Measurements from ENCODE around the gene CIRBP.
"Not testable (repeated sequence)": the region's sequence is repeated elsewhere in the genome, so short reads cannot be mapped to it uniquely, and the experiment has no call there.

CIRBP gene

DNA sequence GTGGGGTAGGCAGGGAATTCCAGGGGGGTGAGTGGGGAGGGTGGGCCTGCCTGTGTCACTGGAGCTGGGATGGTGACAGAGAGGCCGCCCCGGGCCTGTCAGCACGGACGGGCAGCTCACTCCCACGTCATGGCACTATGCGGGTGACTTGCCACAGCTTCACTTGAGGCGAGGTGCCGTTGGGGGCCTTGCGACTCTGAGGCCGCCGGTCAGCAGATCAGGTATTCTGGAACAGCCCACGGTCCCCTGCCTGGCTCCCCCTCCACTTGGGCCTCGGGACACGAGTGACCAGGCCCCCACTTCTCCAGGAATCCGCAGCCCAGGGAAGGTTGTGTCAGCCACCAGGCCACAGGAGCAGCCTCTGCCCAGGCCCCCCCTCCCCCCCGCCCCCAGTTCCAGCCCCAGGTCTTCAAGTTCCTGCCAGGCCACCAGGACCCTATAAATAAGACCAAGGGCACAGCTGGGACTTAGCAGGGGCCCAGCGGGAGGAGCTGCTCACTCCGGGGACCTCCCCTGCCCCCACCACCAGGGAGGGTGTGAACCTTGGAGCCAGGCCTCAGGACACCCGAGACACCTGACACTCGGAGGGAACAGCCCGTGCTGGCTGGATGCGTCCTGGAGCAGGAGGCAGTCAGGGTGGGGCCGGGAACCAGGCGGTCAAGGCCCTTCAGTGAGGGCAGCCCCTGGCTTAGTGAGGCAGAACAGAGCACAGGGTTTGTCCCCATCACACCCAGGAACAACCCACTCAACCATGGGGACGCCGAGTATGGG, 23.5 kb upstream of the CIRBP start:
- no peak for DNase-seq

DNA sequence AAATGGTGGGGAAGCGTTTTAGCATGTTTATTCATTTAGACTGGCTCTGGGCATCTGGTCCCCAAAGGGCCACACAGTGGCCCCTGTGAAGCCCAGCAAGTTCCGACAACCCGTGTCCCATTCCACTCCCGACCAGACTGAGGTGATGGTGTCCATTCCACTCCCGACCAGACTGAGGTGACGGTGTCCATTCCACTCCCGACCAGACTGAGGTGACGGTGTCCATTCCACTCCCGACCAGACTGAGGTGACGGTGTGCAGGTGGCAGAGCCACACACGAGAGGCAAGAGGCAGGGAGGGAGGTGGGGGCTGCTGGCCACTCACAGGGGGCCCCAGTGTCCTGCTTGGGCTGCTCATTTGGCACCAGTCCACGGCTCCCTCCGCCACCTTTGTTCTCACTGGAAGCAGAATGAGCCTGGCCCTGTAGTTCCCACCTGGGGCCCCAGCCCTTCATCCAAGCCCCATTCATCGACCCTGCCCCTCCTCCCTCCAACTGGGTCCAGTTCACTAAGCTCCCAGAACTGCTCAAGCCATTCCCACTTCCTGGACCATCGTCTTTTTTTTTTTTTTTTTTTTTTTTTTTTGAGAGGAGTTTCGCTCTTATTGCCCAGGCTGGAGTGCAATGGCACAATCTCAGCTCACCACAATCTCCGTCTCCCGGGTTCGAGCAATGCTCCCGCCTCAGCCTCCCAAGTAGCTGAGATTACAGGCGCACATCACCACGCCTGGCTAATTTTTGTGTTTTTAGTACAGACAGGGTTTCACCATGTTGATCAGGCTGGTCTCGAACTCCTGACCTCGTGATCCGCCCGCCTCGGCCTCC, 22.7 kb upstream of the CIRBP start:
- DNase-seq, result not testable (repeated sequence)

DNA sequence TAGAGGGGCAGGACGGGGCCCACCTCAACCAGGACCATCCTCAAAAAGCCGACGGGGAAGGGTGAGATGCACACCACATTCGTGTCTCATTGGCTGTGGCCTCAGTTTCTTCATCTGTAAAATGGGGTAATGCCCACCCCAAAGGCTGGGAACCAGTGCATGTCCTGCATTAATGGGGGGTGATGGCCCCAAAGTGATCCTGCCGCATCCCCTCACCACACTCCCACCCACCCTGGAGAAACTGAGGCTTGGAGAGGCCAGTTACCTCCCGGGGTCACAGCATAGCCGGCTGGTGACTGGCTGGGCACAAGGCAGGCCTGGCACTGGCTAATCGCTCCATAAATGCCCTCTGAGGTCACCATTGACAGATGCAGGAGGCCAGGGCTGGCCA, 21.4 kb upstream of the CIRBP start:
- no peak for DNase-seq

DNA sequence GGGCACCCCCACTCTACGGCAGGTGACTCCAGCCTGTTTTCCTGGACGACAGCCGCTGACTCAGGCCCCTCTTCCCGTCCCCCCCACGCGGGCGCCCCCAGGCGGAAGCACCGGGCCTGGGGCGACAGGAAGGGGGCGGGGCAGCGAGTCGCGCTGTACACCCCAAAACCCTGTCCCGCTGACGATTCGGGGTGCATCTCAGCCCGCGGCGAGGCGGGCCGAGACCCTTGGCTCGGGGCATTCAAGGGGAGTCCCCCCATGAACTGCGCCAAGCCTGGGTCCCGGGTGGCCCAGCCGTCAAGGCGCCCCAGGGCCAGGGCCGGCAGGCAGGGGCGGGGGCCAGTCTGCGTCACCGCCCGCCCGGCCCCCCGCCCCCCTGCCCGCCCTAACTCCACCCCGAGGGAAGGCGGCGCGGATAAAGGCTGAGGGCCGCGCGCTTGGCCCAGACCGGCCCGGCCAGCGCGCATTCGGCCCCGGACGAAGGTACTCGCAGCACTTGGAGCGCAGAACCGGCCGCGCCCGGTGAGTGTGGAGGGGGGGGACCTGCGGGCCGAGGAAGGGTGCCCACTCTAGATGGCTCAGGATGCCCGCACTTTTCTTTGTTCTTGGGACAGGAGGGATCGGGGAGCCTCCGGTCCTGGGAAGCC, 20.9 kb upstream of the CIRBP start, which contains the start of gene MIDN:
TSS of gene MIDN (plus strand) at position 445 of the 647 bp plus-strand sequence. CDS start 1,714 bp downstream, outside the sequence.
- peak; percentile 80 for DNase-seq

DNA sequence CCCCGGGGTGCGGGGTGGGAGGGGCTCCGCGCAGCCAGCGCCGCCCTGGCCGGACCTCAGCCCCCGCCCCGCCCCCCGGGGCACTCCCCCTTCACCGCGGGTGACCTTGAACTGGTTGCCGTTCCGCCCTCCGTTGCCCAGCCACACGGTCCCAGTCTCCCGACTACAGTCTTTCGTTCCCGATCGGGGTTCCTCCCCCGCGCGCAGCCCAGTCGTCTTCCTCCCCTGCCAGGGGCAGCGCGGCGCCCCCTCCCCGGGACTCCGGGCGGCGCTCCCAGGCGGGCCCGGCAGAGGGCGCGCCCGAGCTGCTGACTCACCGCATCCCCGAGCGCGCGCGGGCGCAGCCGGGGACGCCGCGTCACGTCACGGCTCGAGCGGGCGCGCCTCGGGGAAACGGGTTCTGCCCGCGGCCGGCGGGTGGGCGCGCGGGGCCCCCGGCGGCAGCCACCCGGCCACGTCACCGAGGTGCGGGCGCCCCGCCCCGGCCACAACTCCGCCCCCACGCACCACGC, 20.3 kb upstream of the CIRBP start:
- peak; percentile 81 for DNase-seq

DNA sequence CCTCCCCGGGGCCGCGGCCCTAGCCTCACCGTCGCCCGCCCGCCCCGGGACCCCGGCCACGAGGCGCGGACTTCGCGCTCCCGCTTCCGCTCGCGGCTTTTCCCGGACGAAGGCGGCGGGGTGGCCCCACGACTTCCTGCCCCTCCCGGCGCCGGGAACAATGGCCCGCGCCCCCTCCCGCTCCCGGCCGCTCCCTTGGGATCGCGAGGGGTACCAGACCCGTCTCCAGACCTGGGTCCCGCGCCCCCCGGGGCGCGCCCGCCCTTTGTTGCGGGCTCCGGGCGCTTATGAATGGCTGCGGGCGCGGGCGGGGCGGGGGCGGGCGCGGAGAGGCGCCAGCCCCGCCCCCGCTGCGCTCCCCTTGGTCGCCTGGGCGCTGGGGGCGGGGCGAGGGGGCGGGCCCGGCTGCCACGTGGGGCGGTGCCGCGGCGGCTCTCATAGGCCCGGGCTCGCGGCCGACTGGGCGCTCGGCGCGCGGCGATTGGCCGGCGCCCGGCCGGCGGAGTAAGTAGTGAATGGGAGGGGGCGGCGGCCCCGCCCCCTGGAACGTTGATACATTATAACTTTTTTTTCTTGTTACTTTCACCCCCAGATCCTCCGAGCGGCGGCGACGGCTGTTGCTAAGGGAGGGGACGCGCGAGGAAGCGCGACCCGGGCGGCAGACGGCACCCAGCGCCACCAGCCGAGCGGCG, 19.7 kb upstream of the CIRBP start:
- peak; percentile 93 for DNase-seq

DNA sequence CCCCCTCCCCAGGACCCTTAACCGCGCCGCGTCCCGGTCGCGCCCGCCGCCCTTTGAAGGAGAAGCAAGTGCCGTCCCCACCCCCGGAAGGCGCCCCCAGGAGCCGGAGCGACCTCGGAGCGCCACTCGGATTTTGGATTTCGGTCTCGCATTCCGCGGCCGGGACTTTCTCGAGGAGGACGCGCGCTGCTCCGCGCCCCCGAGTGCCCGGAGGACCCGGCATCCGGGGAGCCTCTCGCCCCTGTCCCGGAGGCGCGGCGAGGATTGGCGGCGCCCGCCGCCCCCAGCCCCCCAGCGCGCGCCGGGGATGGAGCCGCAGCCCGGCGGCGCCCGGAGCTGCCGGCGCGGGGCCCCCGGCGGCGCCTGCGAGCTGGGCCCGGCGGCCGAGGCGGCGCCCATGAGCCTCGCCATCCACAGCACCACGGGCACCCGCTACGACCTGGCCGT, 19.1 kb upstream of the CIRBP start:
- DNase-seq, result no peak

DNA sequence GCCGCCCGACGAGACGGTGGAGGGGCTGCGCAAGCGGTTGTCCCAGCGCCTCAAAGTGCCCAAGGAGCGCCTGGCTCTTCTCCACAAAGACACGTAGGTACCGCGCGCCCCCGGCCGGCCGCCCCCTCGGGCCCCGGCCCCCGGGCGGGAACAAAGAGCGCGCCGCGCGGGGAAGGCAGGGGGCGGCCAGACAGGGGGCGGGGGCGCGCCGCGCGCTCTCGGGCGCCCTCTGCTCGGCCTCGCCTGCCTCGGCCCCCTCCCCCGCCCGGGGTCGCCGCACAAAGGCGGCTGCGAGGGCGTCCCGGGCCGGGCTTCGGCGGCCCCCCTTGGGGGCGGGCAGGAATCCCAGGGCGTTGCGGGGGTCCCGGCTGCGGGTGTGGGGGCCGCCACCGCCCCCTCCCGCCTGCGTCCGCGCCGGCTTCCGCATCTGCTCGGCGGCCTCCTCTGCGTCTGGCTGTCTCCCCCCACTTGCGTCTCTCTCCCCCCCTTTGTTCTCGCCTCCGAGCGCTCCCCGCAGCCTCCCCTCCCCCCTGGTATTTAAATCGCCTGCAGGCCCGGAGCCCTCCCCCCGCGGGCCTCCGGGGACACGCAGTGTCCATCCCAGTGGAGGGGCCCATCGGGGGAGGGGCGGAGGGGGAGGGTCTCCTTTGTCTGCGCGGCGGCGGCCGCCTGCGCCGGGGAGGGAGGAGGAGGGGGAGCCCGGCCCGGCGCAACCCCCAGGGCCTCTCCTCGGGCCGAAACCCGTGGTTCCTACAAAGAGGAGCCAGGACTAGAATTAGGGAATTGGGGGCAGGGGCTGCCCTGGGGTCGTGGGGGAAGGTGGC, 18.5 kb upstream of the CIRBP start:
- DNase-seq, result peak; percentile 56

DNA sequence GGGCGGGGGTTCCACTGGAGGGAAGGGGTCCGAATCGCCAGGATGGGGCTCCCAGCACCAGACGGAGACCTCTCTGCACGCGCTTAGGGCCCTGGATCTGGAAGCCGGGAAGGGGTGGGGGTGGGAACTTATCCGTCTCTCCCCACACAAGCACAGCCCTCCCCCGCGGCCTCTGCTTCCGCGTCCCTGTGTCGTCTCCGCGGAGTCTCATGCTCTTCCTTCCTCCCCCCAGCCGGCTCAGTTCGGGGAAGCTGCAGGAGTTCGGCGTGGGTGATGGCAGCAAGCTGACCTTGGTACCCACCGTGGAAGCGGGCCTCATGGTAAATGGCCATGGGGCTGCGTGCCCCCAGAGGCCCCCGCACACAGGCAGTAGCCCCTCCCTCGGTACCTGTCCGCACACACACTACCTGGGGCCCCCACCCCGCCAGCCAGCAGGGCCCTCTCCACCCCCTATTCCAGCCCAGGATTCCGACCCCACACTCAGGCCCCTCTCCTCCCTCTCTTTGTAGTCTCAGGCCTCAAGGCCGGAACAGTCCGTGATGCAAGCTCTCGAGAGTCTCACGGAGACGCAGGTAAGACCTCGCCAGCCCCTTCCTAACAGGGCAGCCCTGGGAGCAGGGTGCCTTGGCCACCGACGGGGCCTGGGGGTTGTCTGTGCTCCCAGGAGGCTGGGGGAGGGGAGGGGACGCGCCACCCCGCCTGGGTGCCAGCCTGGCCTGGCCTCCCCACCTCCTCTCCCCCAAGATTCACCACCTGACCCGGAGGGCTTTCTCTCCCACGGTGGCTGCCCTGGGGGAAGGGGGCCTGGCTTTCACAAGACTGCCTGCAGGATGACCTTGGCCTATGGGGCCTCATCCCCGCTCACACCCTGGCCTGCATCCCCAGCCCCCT, 17.6 kb upstream of the CIRBP start:
- peak; percentile 79 for DNase-seq

DNA sequence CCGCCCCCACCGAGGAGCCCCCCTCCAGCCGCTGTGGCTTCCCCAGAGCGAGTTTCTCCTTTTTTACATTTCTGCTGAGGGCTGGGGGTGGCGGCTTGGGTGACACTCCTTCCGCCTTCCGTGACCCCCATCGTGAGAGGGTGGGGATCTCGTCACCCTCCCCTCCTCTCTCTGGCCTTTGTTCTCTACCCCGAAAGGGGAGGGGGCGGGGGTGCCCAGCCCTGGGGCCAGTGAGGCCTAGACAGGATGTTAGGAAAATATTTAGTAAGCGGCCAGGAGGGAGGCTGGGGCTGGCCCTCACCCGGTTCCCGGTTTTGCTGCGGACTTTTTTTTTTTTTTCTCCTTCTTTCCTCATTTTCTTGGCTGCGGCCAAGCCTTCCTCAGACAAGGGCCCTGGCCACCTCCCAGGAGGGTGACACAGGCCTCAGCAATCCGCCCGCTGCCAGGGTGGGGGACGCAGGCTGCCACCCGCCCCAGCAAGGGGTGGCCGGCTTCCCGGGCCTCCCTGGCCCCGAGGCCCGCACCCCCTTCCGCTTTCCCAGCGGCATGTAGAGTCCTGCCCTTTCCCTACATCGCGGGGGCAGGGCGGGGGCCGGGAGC, 16.8 kb upstream of the CIRBP start:
- peak; percentile 79 for DNase-seq

DNA sequence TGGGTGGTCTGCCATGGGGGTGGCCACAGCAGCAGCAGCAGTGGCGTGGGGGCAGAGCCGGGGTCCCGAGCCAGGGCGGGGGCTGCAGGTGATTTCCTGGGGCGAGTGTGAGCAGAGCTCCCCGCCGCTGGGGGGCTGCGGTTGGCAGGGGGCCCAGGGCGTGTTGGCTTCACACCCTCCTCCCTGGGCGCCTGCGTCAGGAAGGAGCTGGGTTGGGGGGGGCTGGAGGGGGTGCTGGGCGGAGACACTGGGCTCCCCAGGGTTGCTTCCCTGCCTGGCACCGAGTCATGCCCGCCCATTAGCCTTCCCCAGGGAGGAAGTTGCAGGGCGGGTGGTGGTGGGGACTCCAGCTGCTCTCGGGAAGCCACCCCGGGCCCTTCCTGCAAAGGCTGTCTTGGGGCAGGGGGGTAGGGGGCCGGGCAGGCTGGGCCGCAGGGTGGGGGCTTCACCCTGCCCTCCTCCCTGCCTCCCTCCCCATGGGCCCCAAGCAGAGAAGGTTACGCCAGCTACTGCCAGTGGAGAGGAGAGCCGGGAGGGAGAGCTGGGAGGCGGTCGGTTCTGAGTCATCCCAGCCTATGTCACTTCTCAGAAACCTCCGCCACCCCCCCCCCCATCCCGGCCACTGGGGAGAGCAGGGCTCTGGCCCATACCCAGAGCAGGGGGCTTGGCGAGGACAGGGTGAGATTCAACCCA, 16.2 kb upstream of the CIRBP start:
- peak; percentile 86 for DNase-seq

DNA sequence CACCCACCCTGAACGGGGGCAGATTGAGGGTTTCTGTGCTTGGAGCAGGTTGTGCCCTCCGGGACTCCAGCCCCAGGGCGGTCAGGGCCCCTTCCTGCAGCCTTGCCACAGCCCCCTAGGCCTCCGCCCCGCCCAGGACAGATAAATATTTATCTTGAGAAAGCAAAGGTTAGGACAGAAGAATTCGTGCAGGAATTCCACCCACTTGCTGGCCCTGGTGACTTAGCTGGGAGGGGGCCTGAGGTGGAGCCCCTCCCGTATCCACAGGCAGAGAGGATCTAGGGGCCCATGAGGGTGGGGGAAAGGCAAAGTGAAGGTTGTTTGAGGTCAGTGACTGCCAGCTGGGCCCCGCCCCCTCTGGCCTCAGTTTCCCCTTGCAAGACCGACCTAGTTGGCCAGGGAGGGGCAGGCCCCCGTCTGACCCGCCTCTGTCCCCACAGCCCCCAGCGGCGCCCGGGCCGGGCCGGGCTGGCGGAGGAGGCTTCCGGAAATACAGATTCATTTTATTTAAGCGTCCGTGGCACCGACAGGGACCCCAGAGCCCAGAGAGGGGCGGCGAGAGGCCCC, 15.5 kb upstream of the CIRBP start:
- no peak for DNase-seq

DNA sequence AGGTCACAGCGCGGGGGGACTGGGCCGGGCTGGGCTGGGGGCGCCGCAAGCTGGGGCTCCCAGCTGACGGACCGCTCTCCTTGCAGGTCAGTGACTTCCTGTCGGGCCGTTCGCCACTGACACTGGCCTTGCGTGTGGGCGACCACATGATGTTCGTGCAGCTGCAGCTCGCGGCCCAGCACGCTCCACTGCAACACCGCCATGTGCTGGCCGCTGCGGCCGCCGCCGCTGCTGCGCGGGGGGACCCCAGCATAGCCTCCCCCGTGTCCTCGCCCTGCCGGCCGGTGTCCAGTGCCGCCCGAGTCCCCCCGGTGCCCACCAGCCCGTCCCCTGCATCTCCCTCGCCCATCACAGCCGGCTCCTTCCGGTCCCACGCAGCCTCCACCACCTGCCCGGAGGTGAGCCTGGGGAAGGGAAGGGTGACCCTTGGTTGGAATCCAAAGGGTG, 15.0 kb upstream of the CIRBP start:
- no peak for DNase-seq

DNA sequence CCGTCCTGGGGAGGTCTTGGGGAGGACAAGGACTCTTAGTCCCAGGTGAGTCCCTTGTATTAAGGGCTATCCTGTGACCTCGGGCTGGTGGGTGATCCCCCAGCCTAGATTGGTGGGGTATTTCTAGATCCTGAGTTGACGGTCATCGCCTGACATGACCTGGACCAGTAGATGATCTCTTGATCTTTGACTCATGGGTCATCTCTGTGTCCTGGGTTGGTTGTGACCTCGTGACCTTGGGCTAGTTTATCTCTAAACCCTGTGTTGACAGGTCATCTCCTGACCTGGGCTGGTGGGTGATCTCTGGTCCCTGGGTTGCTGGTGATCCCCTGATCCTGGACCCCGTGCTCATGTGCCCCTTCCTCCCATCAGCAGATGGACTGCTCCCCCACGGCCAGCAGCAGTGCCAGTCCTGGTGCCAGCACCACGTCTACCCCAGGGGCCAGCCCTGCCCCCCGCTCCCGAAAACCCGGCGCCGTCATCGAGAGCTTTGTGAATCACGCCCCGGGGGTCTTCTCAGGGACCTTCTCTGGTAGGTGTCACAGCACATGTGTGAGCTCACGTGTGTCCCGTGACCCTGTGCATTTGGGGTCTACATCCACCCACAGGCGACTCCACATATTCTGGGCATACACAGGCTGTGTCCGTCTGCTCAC, 14.5 kb upstream of the CIRBP start:
- no peak for DNase-seq

DNA sequence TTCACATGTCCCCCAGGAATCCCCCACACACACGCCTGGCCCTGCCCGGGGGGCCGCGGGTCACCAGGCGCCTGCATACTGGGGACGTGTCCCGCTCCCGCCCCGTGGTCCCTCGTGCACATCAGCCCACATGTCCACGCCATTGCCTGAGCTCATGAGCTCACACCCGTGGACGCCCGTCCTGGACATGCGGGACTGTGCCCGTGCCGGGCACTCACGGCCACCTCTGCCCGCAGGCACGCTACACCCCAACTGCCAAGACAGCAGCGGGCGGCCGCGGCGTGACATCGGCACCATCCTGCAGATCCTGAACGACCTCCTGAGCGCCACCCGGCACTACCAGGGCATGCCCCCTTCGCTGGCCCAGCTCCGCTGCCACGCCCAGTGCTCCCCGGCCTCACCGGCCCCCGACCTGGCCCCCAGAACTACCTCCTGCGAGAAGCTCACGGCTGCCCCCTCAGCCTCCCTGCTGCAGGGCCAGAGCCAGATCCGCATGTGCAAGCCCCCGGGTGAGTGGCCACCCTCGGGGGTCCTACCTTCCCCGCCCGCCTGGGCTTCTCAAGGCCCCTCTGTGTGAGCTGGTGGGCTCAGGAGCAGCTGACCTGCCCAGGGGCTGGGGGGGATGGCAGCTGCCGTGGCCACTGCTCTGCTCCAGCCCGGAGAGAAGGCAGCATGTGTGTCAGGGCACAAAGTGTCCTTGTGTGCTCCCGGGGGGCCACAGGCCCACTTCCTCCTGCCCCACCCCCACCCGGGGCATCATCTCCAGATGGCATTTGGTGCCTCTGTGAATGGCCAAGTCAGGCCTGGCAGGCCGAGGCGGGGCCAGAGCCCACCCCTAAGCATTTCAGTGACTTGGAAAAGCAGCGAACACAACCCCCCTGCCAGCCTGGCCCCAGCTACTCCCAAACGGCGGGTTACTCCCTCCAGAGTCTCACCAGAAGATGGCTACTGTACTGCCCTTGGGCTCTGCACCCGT, 13.7 kb upstream of the CIRBP start:
- DNase-seq, result no peak

DNA sequence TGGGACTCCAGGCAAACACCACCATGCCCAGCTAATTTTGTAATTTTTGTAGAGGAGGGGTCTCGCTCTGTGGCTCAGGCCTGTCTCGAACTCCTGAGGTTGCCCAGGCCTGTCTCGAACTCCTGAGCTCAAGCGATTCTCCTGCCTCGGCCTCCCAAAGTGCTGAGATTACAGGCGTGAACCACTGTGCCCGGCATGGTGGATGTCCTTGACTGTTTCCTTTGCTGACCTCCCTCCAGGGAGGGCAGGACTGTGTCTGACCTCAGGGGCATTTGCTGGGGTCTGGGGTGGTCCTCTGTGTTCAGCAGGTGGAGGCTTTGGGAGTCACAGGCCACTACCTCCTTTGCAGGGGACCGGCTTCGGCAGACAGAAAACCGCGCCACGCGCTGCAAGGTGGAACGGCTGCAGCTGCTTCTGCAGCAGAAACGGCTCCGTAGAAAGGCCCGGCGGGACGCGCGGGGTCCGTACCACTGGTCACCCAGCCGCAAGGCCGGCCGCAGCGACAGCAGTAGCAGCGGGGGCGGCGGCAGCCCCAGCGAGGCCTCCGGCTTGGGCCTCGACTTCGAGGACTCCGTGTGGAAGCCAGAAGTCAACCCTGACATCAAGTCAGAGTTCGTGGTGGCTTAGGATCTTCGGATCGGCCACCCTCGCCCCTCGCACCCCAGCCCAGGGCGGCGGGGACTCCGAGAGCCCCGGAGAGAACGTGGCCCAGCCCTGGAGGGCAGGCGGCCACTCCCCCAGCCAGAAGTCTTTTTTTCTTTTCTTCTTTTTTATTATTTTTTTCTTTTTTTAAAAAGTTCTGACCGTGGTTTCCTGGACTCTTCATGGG, 12.3 kb upstream of the CIRBP start:
- no peak for DNase-seq
